Activated CD4-positive, alpha-beta T cell treated with anti-CD3 and anti-CD28 coated beads, Interleukin-10, Interleukin-2, amounts not matched to agents 100 ng/mL and 50 ng/mL, durations not matched to agents 16 hours and 8 hours (primary cell): ENCODE results near the gene PCDHGB7.
"Not testable (repeated sequence)": the region's sequence is repeated elsewhere in the genome, so short reads cannot be mapped to it uniquely, and the experiment has no call there.

ENCODE experiments used
- DNase-seq: peaks from one replicate; pipeline ENCODE4 v3.0.0-alpha.2; 2020

PCDHGB7 gene

DNA sequence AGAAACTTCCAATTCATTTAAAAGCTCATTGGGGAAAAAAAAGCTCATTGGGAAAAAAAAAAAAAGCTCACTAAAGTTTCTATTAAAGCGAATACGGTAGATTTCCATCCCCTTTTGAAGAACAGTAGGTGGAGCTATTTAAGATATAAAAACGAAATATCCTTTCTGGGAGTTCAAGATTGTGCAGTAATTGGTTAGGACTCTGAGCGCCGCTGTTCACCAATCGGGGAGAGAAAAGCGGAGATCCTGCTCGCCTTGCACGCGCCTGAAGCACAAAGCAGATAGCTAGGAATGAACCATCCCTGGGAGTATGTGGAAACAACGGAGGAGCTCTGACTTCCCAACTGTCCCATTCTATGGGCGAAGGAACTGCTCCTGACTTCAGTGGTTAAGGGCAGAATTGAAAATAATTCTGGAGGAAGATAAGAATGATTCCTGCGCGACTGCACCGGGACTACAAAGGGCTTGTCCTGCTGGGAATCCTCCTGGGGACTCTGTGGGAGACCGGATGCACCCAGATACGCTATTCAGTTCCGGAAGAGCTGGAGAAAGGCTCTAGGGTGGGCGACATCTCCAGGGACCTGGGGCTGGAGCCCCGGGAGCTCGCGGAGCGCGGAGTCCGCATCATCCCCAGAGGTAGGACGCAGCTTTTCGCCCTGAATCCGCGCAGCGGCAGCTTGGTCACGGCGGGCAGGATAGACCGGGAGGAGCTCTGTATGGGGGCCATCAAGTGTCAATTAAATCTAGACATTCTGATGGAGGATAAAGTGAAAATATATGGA is 13.0 kb downstream of the PCDHGB7 start, which contains the start of gene PCDHGA12:
Gene PCDHGA12 (plus strand): TSS at position 176 of the 782 bp plus-strand sequence. CDS start 253 bp downstream, at position 429.
- DNase-seq: peak; percentile 54

DNA sequence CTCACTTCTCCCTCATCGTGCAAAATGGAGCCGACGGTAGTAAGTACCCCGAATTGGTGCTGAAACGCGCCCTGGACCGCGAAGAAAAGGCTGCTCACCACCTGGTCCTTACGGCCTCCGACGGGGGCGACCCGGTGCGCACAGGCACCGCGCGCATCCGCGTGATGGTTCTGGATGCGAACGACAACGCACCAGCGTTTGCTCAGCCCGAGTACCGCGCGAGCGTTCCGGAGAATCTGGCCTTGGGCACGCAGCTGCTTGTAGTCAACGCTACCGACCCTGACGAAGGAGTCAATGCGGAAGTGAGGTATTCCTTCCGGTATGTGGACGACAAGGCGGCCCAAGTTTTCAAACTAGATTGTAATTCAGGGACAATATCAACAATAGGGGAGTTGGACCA is 13.8 kb downstream of the PCDHGB7 start:
- DNase-seq: no peak

DNA sequence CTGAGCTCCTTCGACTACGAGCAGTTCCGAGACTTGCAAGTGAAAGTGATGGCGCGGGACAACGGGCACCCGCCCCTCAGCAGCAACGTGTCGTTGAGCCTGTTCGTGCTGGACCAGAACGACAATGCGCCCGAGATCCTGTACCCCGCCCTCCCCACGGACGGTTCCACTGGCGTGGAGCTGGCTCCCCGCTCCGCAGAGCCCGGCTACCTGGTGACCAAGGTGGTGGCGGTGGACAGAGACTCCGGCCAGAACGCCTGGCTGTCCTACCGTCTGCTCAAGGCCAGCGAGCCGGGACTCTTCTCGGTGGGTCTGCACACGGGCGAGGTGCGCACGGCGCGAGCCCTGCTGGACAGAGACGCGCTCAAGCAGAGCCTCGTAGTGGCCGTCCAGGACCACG is 14.8 kb downstream of the PCDHGB7 start:
- DNase-seq: not testable (repeated sequence)

DNA sequence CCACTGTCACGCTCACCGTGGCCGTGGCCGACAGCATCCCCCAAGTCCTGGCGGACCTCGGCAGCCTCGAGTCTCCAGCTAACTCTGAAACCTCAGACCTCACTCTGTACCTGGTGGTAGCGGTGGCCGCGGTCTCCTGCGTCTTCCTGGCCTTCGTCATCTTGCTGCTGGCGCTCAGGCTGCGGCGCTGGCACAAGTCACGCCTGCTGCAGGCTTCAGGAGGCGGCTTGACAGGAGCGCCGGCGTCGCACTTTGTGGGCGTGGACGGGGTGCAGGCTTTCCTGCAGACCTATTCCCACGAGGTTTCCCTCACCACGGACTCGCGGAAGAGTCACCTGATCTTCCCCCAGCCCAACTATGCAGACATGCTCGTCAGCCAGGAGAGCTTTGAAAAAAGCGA is 15.2 kb downstream of the PCDHGB7 start:
- DNase-seq: not testable (repeated sequence)

DNA sequence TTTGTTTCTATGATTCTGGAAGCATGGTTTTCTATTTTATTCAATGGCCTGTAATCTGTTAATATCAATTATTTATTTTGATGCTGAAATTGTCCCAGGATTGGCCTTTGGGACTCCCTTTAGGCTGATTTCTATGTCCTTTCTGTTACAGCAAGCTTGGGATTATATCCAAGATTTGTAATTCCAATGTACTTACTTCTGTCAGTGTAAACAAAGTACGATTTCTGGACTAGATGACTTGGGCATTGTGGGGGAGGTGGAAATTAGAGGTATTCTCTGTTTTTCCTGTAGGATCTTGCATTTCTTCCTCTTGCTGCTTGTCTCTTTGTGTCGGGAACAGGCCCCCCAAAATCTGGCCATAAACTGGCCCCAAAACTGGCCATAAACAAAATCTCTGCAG is 16.5 kb downstream of the PCDHGB7 start:
- no peak for DNase-seq

DNA sequence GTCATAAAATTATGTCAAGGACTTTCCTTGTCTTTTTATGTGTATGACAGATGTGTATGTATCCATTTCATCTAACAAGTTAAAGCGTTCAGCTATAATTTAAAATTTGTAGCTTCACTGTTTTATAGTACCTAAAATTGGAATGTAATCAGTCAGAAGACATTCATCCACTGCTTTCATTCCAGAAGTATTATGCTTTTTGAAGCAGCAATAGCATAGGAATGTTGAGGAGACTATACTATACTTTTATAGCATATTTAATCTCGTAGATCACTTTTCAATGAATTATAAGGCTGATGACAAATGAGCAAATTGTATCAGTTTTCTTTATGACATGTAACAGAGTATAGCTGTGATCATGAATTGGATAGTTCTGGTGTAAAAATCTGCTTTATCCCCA is 19.7 kb downstream of the PCDHGB7 start:
- DNase-seq: no peak

DNA sequence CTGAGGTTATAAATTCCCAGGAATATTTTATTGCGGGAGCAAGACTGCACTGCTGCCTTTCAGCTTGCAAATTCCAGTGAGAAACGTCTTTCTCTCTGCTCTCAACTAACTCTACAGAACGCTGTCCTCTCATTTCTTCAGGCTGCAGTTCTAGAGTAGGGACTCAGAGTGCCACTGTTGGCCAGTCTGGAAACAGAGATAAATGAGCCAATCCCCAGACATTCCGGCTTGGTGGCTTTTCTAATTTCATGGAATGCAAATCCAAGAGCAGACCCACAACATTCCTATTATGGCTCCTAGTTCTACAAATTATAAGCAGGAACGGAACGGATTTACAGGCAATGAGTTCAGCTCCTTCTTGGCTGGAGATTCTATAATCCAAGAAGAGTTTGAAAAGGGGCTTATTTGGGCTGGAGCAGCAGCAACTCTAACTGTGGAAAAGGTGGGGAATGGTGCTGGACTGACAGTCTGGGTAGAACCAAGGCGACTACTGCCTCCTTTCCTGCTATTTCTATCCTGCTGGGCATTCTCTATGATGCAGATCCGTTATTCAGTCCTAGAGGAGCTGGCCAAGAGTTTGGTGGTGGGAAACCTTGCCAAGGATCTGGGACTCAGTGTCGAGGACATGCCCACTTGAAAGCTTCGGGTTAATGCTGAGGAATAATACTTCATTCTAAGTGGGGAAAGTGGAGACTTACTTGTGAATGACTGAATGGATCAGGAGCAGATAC is 22.1 kb downstream of the PCDHGB7 start:
- no peak for DNase-seq

DNA sequence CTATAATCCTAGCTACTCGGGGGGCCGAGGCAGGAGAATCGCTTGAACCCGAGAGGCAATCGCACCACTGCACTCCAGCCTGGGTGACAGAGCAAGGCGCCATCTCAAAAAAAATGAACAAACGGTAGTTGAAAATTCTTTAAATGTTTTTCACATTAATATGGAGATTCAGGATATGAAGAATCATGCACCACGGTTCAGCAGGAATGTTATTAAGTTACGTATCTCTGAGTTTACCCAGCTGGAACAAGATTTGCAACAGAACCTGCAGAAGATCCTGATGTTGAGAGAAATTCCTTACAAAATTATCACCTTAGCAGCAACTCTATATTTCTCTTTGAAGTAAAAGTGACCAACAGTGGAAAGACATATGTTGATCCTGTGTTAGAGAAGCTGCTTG is 22.9 kb downstream of the PCDHGB7 start:
- DNase-seq: no peak

DNA sequence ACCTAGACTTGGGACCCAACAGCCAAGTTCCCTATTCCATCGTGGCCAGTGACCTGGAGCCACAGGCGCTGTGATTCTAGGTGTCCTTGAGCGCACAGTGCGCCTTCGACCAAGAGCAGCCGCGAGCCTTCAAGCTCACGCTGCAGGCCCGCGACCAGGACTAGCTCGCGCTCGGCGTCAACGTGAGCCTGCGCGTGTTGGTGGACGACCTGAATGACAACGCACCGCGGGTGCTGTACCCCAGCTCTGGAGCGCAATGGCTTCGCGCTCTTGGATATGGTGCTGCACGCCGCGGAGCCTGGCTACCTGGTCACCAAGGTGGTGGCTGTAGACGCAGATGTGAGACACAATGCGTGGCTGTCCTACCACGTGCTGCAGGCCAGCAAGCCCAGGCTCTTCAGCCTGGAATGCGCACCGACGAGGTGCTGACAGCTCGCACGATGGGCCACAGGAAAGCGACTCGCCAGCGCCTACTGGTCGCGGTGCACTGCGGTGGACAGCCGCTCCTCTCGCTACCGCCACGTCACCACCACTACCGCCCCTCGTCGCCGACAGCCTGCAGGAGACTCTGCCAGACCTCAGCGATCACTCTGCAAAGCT is 24.2 kb downstream of the PCDHGB7 start:
- DNase-seq: no peak

DNA sequence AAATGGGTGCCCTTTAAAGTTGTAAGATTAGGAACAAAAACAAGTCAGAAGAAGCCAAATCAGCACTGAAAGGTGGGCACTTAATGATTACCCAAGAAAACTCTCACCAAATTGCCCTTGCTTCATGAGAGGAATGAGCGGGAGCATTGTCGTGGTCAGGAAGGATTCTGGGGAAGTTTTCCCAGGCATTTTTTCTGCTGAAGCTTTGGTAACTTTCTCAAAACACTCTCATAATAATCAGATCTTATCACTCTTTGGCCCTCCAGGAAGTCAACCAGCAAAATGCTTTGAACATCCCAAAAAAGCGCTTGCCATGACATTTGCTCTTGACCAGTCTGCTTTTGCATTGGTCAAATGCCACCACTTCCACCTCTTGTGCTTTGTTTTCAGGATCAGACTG is 47.9 kb downstream of the PCDHGB7 start:
- DNase-seq: no peak
